NT2/D1 (cell line): ENCODE measurements around the gene SLC9C2.

Experiments
- SUZ12 ChIP-seq: IDR thresholded peaks from 2 replicates; pipeline ENCODE4 v1.6.1; 2011; ENCODE audit not compliant: insufficient read length, insufficient read depth; ENCODE audit errors: extremely low read depth
- YY1 ChIP-seq: IDR thresholded peaks from 2 replicates; pipeline ENCODE4 v1.6.1; 2011; ENCODE audit not compliant: insufficient read length, insufficient read depth

DNA sequence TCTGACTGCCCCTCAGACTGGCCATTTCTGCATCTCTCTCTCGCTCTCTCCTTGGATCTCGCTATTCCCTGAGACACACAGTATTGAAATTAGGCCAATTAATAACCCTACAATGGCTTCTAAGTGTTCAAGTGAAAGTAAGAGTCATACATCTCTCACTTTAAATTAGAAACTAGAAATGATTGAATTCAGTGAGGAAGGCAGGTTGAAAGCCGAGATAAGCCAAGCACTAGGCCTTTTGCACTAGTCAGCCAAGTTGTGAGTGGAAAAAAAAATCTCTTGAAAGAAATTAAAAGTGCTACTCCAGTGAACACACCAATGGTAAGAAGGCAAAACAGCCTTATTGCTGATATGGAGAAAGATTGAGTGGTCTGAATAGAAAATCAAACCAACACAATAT is 51.2 kb downstream of the SLC9C2 start:
- TF ChIP-seq SUZ12 (no peak), YY1 (no peak)
